KMS-11 (cell line): ENCODE results near the gene RBM38.

Experiments used
- H2AFZ ChIP-seq: fragments of 200-600 bp; sonication (generic); 2 replicates; pipeline ENCODE4 v1.6.1; 2016; ENCODE audit warnings: antibody characterized with exemption, mixed run types, low read depth
- H3K27ac ChIP-seq: fragments of 200-600 bp; sonication (generic); 2 replicates; pipeline ENCODE4 v1.6.1; 2016; ENCODE audit warnings: mild to moderate bottlenecking, mixed run types
- H3K27me3 ChIP-seq: fragments of 200-600 bp; sonication (generic); 2 replicates; pipeline ENCODE4 v1.6.1; 2017; ENCODE audit warnings: mild to moderate bottlenecking, low read depth, mixed run types, moderate library complexity; ENCODE audit not compliant: insufficient read depth
- H3K36me3 ChIP-seq: fragments of 200-600 bp; sonication (generic); 2 replicates; pipeline ENCODE4 v1.6.1; 2017; ENCODE audit warnings: mild to moderate bottlenecking, mixed run types; ENCODE audit not compliant: insufficient read depth
- H3K4me1 ChIP-seq: fragments of 200-600 bp; sonication (generic); 2 replicates; pipeline ENCODE4 v1.6.1; 2016; ENCODE audit warnings: mild to moderate bottlenecking, low read depth, mixed run types; ENCODE audit not compliant: poor library complexity, severe bottlenecking
- H3K4me2 ChIP-seq: fragments of 200-600 bp; sonication (generic); 2 replicates; pipeline ENCODE4 v1.7.0; 2016; ENCODE audit warnings: mild to moderate bottlenecking, mixed run types
- H3K4me3 ChIP-seq: fragments of 200-600 bp; sonication (generic); IDR thresholded peaks from 2 replicates; pipeline ENCODE4 v1.6.1; 2017; ENCODE audit warnings: low read depth, low read length, mixed read lengths; ENCODE audit not compliant: insufficient read depth
- H3K79me2 ChIP-seq: fragments of 200-600 bp; sonication (generic); 2 replicates; pipeline ENCODE4 v1.6.1; 2016; ENCODE audit warnings: low read depth, mixed run types; ENCODE audit not compliant: insufficient read depth
- H3K9ac ChIP-seq: fragments of 200-600 bp; sonication (generic); 2 replicates; pipeline ENCODE4 v1.6.1; 2016; ENCODE audit warnings: mild to moderate bottlenecking, mixed run types
- H4K20me1 ChIP-seq: fragments of 200-600 bp; sonication (generic); 2 replicates; pipeline ENCODE4 v1.6.1; 2016; ENCODE audit warnings: mild to moderate bottlenecking, mixed run types; ENCODE audit not compliant: insufficient read depth
- TF ChIP-seq, protein P1 (sequence below): fragments of 200-600 bp; sonication (generic); conservative IDR thresholded peaks from 2 replicates; pipeline ENCODE4 v1.6.1; 2017; ENCODE audit warnings: low read depth, mild to moderate bottlenecking, antibody characterized with exemption, low read length, moderate library complexity, mixed read lengths

The RBM38 gene

DNA sequence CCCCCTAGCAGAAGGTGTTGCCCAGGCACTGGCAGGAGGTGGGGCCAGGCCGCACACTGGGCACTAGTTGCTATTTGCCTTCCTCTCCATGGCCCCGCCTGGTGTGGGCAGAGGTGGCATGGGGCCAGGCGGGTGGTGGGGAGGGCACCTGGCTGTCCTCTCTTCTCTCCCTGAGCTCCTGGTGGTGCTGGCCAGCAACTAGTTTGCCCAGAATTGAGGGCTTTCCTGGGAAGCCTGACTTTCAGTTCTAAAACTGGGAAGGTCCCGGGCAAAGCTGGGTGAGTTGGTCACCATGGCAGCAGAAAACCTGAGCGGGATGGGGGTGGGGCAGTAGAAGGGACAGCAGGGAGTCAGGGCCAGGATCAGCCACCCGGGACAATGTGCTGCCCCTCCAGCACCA, 48.2 kb downstream of the RBM38 start:
- H3K9ac ChIP-seq, result no peak overlapping the region; the same call in 1 of the 2 replicates
- H3K27me3 ChIP-seq, result no peaks in the 10 kb centered on the region
- H2AFZ ChIP-seq, result no peak overlapping the region
- no peak overlapping the region for H3K4me3 ChIP-seq
- H3K27ac ChIP-seq, result no peak overlapping the region
- TF ChIP-seq, protein P1, sequence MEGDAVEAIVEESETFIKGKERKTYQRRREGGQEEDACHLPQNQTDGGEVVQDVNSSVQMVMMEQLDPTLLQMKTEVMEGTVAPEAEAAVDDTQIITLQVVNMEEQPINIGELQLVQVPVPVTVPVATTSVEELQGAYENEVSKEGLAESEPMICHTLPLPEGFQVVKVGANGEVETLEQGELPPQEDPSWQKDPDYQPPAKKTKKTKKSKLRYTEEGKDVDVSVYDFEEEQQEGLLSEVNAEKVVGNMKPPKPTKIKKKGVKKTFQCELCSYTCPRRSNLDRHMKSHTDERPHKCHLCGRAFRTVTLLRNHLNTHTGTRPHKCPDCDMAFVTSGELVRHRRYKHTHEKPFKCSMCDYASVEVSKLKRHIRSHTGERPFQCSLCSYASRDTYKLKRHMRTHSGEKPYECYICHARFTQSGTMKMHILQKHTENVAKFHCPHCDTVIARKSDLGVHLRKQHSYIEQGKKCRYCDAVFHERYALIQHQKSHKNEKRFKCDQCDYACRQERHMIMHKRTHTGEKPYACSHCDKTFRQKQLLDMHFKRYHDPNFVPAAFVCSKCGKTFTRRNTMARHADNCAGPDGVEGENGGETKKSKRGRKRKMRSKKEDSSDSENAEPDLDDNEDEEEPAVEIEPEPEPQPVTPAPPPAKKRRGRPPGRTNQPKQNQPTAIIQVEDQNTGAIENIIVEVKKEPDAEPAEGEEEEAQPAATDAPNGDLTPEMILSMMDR, result no peak
- H3K36me3 ChIP-seq, result no peaks in the 10 kb centered on the region
- H3K4me2 ChIP-seq, result no peak overlapping the region
- no peaks in the 10 kb centered on the region for H4K20me1 ChIP-seq
- no peaks in the 10 kb centered on the region for H3K4me1 ChIP-seq
- no peaks in the 10 kb centered on the region for H3K79me2 ChIP-seq

DNA sequence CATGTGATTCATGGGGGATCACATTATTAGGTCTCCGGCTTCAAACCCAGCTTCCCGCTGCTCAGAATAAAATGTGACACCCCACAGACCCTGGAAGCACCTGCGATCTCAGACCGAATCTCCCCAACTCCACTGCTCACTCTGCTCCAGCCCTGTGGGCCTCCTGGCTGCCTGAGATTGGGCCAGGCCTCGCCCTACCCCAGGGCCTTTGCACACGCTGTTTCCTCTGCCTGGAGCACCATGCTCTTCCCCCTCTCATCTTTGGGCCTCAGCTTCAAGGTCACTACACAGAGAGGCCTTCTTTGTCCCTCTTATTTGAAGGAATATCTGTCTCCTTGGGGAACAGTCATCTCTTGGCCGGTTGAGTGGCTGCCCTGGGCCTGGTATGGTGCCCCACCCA, 48.8 kb downstream of the RBM38 start:
- Histone ChIP-seq H3K4me3 (no peak overlapping the region), H2AFZ (no peak overlapping the region), H3K4me2 (no peak overlapping the region), H3K27ac (no peak overlapping the region), H4K20me1 (no peaks in the 10 kb centered on the region), H3K4me1 (no peaks in the 10 kb centered on the region), H3K79me2 (no peaks in the 10 kb centered on the region), H3K27me3 (no peaks in the 10 kb centered on the region), H3K36me3 (no peaks in the 10 kb centered on the region), H3K9ac (no peak overlapping the region)
- TF ChIP-seq, protein P1, result no peak

DNA sequence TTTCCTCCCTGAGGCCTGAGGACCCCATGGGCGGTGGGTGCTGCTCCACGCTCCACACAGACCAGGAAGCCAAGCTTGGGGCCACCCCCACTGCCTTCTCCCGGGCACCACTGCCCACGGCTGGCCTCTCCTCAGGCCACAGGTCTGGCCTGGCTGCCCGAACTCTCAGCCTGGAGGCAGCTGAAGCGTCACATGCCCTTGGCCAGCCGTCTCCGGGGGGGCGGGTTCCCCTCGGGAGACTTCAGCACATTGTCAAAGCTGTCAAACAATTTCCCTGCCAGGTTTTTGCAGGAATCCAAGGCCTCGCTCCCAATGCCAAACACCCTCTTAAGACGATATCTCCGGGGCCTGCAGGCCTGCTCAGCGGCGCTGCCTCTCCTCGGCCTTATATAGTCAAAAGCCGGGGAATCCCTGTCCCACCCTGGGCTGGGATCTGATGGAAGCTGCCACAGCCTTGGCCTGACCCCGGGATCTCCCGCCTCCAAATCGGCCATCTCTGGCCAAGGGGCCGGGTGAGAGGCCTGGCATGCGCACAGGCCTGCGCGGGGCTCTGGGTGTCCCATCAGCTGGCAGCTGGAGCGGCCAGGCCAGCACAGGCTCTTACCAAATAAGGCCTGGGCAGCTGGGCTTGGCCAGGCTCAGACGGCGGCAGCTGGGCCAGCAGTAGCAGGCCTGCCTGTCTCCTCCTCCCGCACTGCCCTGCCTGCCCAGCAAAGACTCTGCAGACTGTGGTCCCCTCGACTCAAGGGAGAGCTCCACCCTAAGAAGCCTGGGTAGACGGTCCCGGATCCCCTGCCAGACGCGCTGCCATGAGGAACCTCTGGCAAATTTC, 49.7 kb downstream of the RBM38 start:
- Histone ChIP-seq H2AFZ (no peak overlapping the region), H3K4me1 (no peaks in the 10 kb centered on the region), H3K79me2 (no peaks in the 10 kb centered on the region), H3K27ac (no peak overlapping the region), H4K20me1 (no peaks in the 10 kb centered on the region), H3K36me3 (no peaks in the 10 kb centered on the region), H3K4me3 (no peak overlapping the region), H3K4me2 (no peak overlapping the region), H3K27me3 (no peaks in the 10 kb centered on the region; the same call in 1 of the 2 replicates), H3K9ac (no peak overlapping the region)
- TF ChIP-seq, protein P1, result no peak

DNA sequence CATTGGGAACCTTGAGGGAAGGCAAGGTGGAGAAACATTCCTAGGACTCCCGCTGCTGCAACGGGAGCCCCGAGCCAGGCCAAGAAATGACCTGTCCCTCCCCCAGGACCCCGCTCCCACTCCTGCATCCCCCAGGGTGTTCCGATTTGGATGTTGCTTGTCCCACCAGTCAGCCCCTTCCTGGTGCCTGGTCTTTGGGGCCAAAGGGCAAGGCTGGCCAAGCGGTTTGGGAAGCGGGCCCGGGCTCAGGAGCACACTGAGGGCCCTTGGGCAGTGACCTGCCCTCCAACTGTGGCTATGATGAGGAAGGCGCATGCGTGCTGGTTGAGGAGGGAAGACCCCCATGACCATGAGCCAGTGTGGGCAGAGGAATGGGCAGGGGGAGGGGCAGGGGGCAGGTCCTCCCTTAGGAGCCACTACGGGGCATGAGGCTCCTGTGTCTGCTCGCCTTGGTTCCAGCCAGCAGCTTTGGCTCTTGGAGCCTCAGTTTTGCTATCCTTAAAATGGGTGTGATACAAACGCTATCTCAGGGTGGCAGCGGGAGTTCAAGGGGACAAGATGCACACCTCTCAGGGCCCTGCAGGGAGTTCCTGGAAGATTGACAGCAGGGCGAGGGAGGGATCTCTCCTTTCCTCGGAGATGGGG, 50.4 kb downstream of the RBM38 start:
- Histone ChIP-seq H4K20me1 (no peaks in the 10 kb centered on the region), H3K27me3 (no peaks in the 10 kb centered on the region; the same call in 1 of the 2 replicates), H3K79me2 (no peaks in the 10 kb centered on the region), H3K27ac (no peak overlapping the region), H2AFZ (no peak overlapping the region), H3K4me1 (no peaks in the 10 kb centered on the region), H3K4me3 (no peak overlapping the region), H3K4me2 (no peak overlapping the region), H3K9ac (no peak overlapping the region), H3K36me3 (no peaks in the 10 kb centered on the region)
- TF ChIP-seq, protein P1, result no peak
